Measurements from ENCODE around the gene KCNJ1. TPM values are rescaled to one million over a fixed set of nuclear protein-coding genes. Genes with fewer than 3 reads are reported as not detected.

Gene KCNJ1
- total and polyA plus RNA-seq, 10 of the 15 experiments (the other 5 are each of a cell fraction or from before 2014, with no cell fraction given): not detected

- ChIA-PET SMC1A (ENCODE audit: uncharacterized antibody, unreplicated experiment) (no interaction called here), POLR2A (no interaction called here), CTCF (interaction anchor here (0.6 kb wide), 1 partner anchor 14 kb away, joined by 3 read pairs; no protein-coding TSS in a partner anchor), RAD21 (ENCODE audit: unreplicated experiment) (no interaction called here)
- FAIRE-seq (no peak), ATAC-seq (no peak), DNase-seq (ENCODE audit: low read depth, low spot score) (no peak)
- H3K79me2 ChIP-seq (ENCODE audit: control insufficient read depth, insufficient read depth, low read length): no peaks in the 10 kb centered on the region
- H3K27ac ChIP-seq (ENCODE audit: control insufficient read depth, insufficient read depth): no peak overlapping the region
- intact Hi-C loops (cut with micrococcal nuclease; ENCODE audit: unreplicated experiment) (no loop called here), in situ Hi-C loops (cut with MboI) (loop anchor here (5.0 to 25.0 kb wide), 2 partner anchors 187 to 537 kb away; no protein-coding TSS in a partner anchor)
- BruUV-seq (replicated peaks): no TSS peak
- no peaks in the 10 kb centered on the region for H3K36me3 ChIP-seq (ENCODE audit: control insufficient read depth in 2 of 2, insufficient read depth in 2 of 2, low read length in 1 of 2)
- 88% methylated on average over 52 of the region's 68 CpGs for WGBS (ENCODE audit: insufficient coverage, insufficient replicate concordance, low lambda C conversion rate, missing lambda C conversion rate)
- no peak overlapping the region for H3K4me2 ChIP-seq (ENCODE audit: control insufficient read depth, insufficient read depth)
- no peak overlapping the region for H3K4me3 ChIP-seq
- no peak overlapping the region for H2AFZ ChIP-seq (ENCODE audit: control insufficient read depth, low read depth, low read length)
- H3K27me3 ChIP-seq (replicated peaks in 1 of 2; ENCODE audit: control insufficient read depth in 2 of 2, insufficient read depth in 2 of 2, low read length in 1 of 2): no peaks in the 10 kb centered on the region
- no peak overlapping the region for H3K9ac ChIP-seq (ENCODE audit: control insufficient read depth, insufficient read depth, low read length)
- H3K9me3 ChIP-seq (replicated peaks; ENCODE audit: control insufficient read depth, insufficient read depth, low read length): no peaks in the 10 kb centered on the region
- H4K20me1 ChIP-seq (ENCODE audit: control insufficient read depth, insufficient read depth): no peaks in the 10 kb centered on the region
- H3K4me1 ChIP-seq (ENCODE audit: control insufficient read depth, insufficient read depth, low read length): no peaks in the 10 kb centered on the region
- TF ChIP-seq MLLT1 (IDR thresholded peaks at IDR 0.05) (no peak), ZBTB33 (IDR thresholded peaks at IDR 0.05) (no peak), ETV6 (conservative IDR thresholded peaks at IDR 0.05 in 1 of 2, IDR thresholded peaks at IDR 0.05 in 1 of 2; ENCODE audit: borderline replicate concordance in 1 of 2, low read depth in 1 of 2) (no peak), RCOR1 (conservative IDR thresholded peaks at IDR 0.05; ENCODE audit: low read depth, low read length) (no peak), SREBF2 (IDR thresholded peaks at IDR 0.05; ENCODE audit: low read length) (no peak), NFYA (IDR thresholded peaks at IDR 0.05; ENCODE audit: borderline replicate concordance, low read depth, low read length) (no peak), BCL11A (IDR thresholded peaks at IDR 0.05; ENCODE audit: low read depth, low read length) (no peak), EGR1 (IDR thresholded peaks at IDR 0.05; ENCODE audit: borderline replicate concordance in 1 of 2, low read depth in 2 of 2, low read length in 2 of 2) (no peak), MYB (IDR thresholded peaks at IDR 0.05; ENCODE audit: borderline replicate concordance, low read depth, low read length) (no peak), TCF7 (IDR thresholded peaks at IDR 0.05; ENCODE audit: borderline replicate concordance) (no peak)
- TF ChIP-seq, protein P1, sequence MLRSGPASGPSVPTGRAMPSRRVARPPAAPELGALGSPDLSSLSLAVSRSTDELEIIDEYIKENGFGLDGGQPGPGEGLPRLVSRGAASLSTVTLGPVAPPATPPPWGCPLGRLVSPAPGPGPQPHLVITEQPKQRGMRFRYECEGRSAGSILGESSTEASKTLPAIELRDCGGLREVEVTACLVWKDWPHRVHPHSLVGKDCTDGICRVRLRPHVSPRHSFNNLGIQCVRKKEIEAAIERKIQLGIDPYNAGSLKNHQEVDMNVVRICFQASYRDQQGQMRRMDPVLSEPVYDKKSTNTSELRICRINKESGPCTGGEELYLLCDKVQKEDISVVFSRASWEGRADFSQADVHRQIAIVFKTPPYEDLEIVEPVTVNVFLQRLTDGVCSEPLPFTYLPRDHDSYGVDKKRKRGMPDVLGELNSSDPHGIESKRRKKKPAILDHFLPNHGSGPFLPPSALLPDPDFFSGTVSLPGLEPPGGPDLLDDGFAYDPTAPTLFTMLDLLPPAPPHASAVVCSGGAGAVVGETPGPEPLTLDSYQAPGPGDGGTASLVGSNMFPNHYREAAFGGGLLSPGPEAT (IDR thresholded peaks at IDR 0.05; ENCODE audit: low read depth): no peak
- TF ChIP-seq, protein P2, sequence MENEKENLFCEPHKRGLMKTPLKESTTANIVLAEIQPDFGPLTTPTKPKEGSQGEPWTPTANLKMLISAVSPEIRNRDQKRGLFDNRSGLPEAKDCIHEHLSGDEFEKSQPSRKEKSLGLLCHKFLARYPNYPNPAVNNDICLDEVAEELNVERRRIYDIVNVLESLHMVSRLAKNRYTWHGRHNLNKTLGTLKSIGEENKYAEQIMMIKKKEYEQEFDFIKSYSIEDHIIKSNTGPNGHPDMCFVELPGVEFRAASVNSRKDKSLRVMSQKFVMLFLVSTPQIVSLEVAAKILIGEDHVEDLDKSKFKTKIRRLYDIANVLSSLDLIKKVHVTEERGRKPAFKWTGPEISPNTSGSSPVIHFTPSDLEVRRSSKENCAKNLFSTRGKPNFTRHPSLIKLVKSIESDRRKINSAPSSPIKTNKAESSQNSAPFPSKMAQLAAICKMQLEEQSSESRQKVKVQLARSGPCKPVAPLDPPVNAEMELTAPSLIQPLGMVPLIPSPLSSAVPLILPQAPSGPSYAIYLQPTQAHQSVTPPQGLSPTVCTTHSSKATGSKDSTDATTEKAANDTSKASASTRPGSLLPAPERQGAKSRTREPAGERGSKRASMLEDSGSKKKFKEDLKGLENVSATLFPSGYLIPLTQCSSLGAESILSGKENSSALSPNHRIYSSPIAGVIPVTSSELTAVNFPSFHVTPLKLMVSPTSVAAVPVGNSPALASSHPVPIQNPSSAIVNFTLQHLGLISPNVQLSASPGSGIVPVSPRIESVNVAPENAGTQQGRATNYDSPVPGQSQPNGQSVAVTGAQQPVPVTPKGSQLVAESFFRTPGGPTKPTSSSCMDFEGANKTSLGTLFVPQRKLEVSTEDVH (IDR thresholded peaks at IDR 0.05; ENCODE audit: low read depth, partially characterized antibody): no peak
- TF ChIP-seq, protein P3, sequence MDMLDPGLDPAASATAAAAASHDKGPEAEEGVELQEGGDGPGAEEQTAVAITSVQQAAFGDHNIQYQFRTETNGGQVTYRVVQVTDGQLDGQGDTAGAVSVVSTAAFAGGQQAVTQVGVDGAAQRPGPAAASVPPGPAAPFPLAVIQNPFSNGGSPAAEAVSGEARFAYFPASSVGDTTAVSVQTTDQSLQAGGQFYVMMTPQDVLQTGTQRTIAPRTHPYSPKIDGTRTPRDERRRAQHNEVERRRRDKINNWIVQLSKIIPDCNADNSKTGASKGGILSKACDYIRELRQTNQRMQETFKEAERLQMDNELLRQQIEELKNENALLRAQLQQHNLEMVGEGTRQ (IDR thresholded peaks at IDR 0.05; ENCODE audit: borderline replicate concordance, low read depth, low read length): no peak
Observed at GRCh38 chr11:128824191-128825049, 42.7 kb downstream of the KCNJ1 start.

All from GM12878 (cell line).